GM12801 (cell line): ENCODE data around the gene KIAA0232.

Experiments used
- CTCF ChIP-seq: IDR thresholded peaks from one replicate; pipeline ENCODE4 v1.5.1; 2011; ENCODE audit warnings: control low read depth; ENCODE audit not compliant: insufficient read length; ENCODE audit errors: extremely low read depth

Gene KIAA0232

GRCh38 chr4:6876440-6876839, 93.9 kb downstream of the KIAA0232 start:
- TF ChIP-seq CTCF, result no peak

- no peak for TF ChIP-seq CTCF
These were observed 94.5 kb downstream of the KIAA0232 start for GRCh38 chr4:6877067-6877466.

GRCh38 chr4:6878451-6879059, 96.0 kb downstream of the KIAA0232 start:
- TF ChIP-seq CTCF, result no peak

GRCh38 chr4:6880691-6881090, 98.2 kb downstream of the KIAA0232 start:
- no peak for TF ChIP-seq CTCF

GRCh38 chr4:6881908-6882307, 99.4 kb downstream of the KIAA0232 start:
- TF ChIP-seq CTCF, result no peak

- no peak for TF ChIP-seq CTCF
These were observed 101.9 kb downstream of the KIAA0232 start for GRCh38 chr4:6884341-6884870.

- no peak for TF ChIP-seq CTCF
These were observed 103.5 kb downstream of the KIAA0232 start for GRCh38 chr4:6885953-6886557.
